ENCODE measurements around the gene ZBTB32.
A peak's percentile ranks its signal among the peaks of the same experiment; 100 is the strongest.

Gene ZBTB32

GRCh38 chr19:35751839-35752745 lies 47.7 kb downstream of the ZBTB32 start:
- H3K9me3 Mint-ChIP-seq: no peaks in the 10 kb centered on the region
- CTCF ChIA-PET: interaction anchor here (1.0 to 1.3 kb wide), 2 partner anchors 14 to 180 kb away, joined by 3 read pairs; no protein-coding TSS in a partner anchor
- H3K36me3 Mint-ChIP-seq: peaks cover 16% of the 10 kb centered on the region
- no peak for DNase-seq
- H3K27me3 Mint-ChIP-seq: peaks cover 6% of the 10 kb centered on the region
- H3K4me1 Mint-ChIP-seq: peaks cover 42% of the 10 kb centered on the region
- no peak overlapping the region for H3K4me3 Mint-ChIP-seq
- H3K27ac Mint-ChIP-seq: no peak overlapping the region

GRCh38 chr19:35752746-35753350 lies 48.5 kb downstream of the ZBTB32 start:
- no peak overlapping the region for H3K4me3 Mint-ChIP-seq
- H3K27me3 Mint-ChIP-seq: peaks cover 11% of the 10 kb centered on the region
- CTCF ChIA-PET: interaction anchor here (1.3 kb wide), 1 partner anchor 13 kb away, joined by 3 read pairs; no protein-coding TSS in a partner anchor
- peaks cover 41% of the 10 kb centered on the region for H3K4me1 Mint-ChIP-seq
- DNase-seq: no peak
- no peak overlapping the region for H3K27ac Mint-ChIP-seq
- H3K36me3 Mint-ChIP-seq: peaks cover 15% of the 10 kb centered on the region
- H3K9me3 Mint-ChIP-seq: no peaks in the 10 kb centered on the region

- Mint-ChIP-seq H3K27me3 (peaks cover 13% of the 10 kb centered on the region), H3K9me3 (no peaks in the 10 kb centered on the region), H3K27ac (no peak overlapping the region), H3K4me3 (no peak overlapping the region), H3K4me1 (peaks cover 39% of the 10 kb centered on the region), H3K36me3 (peaks cover 17% of the 10 kb centered on the region)
- CTCF ChIA-PET: no interaction called here
- DNase-seq: no peak
These were observed 49.4 kb downstream of the ZBTB32 start for GRCh38 chr19:35753634-35754369.

- Mint-ChIP-seq H3K36me3 (peaks cover 18% of the 10 kb centered on the region), H3K27me3 (peaks cover 13% of the 10 kb centered on the region), H3K9me3 (no peaks in the 10 kb centered on the region), H3K4me1 (peaks cover 42% of the 10 kb centered on the region), H3K27ac (no peak overlapping the region), H3K4me3 (peak overlapping the region; percentile 32)
- no peak for DNase-seq
- CTCF ChIA-PET: no interaction called here
These were observed 50.2 kb downstream of the ZBTB32 start for GRCh38 chr19:35754370-35755130.

- H3K27ac Mint-ChIP-seq: no peak overlapping the region
- no peaks in the 10 kb centered on the region for H3K9me3 Mint-ChIP-seq
- peaks cover 42% of the 10 kb centered on the region for H3K4me1 Mint-ChIP-seq
- no peak for DNase-seq
- peaks cover 22% of the 10 kb centered on the region for H3K36me3 Mint-ChIP-seq
- CTCF ChIA-PET: no interaction called here
- H3K4me3 Mint-ChIP-seq: peak overlapping the region; percentile 32
- H3K27me3 Mint-ChIP-seq: peaks cover 13% of the 10 kb centered on the region
These were observed 50.8 kb downstream of the ZBTB32 start for GRCh38 chr19:35755131-35755549.

- peak; percentile 62 for DNase-seq
- CTCF ChIA-PET: no interaction called here
- peaks cover 44% of the 10 kb centered on the region for H3K4me1 Mint-ChIP-seq
- H3K27ac Mint-ChIP-seq: peak overlapping the region; percentile 77
- H3K27me3 Mint-ChIP-seq: peaks cover 13% of the 10 kb centered on the region
- peak overlapping the region; percentile 44 for H3K4me3 Mint-ChIP-seq
- no peaks in the 10 kb centered on the region for H3K9me3 Mint-ChIP-seq
- peaks cover 25% of the 10 kb centered on the region for H3K36me3 Mint-ChIP-seq
These were observed 51.4 kb downstream of the ZBTB32 start for GRCh38 chr19:35755550-35756376.

- CTCF ChIA-PET: no interaction called here
- Mint-ChIP-seq H3K4me1 (peaks cover 44% of the 10 kb centered on the region), H3K36me3 (peaks cover 27% of the 10 kb centered on the region), H3K4me3 (peak within 1 kb of the TSS; percentile 93), H3K27ac (peak within 1 kb of the TSS; percentile 95), H3K9me3 (no peaks in the 10 kb centered on the region), H3K27me3 (peaks cover 13% of the 10 kb centered on the region)
- no peak for DNase-seq
These were observed 52.2 kb downstream of the ZBTB32 start, which contains the start of gene HSPB6 for GRCh38 chr19:35756377-35757230. Gene HSPB6, minus strand, starts transcription at chr19:35757029. Its CDS starts 21 bp downstream, at chr19:35757008.

GRCh38 chr19:35757231-35757748 lies 52.9 kb downstream of the ZBTB32 start:
- H3K36me3 Mint-ChIP-seq: peaks cover 33% of the 10 kb centered on the region
- peaks cover 46% of the 10 kb centered on the region for H3K4me1 Mint-ChIP-seq
- no peaks in the 10 kb centered on the region for H3K9me3 Mint-ChIP-seq
- CTCF ChIA-PET: no interaction called here
- H3K27me3 Mint-ChIP-seq: peaks cover 13% of the 10 kb centered on the region
- peak overlapping the region; percentile 93 for H3K4me3 Mint-ChIP-seq
- DNase-seq: peak; percentile 46
- peak overlapping the region; percentile 95 for H3K27ac Mint-ChIP-seq

GRCh38 chr19:35757749-35758608 lies 53.6 kb downstream of the ZBTB32 start, which contains the start of gene PROSER3:
Gene PROSER3, plus strand, starts transcription at chr19:35758176. Its CDS starts 40 bp downstream, at chr19:35758216.
- peaks cover 13% of the 10 kb centered on the region for H3K27me3 Mint-ChIP-seq
- peaks cover 33% of the 10 kb centered on the region for H3K36me3 Mint-ChIP-seq
- no peaks in the 10 kb centered on the region for H3K9me3 Mint-ChIP-seq
- peak; percentile 99 for DNase-seq
- H3K4me1 Mint-ChIP-seq: peaks cover 46% of the 10 kb centered on the region
- CTCF ChIA-PET: no interaction called here
- H3K4me3 Mint-ChIP-seq: peak within 1 kb of the TSS; percentile 93
- peak within 1 kb of the TSS; percentile 95 for H3K27ac Mint-ChIP-seq

- Mint-ChIP-seq H3K4me1 (peaks cover 46% of the 10 kb centered on the region), H3K9me3 (no peaks in the 10 kb centered on the region), H3K4me3 (peak overlapping the region; percentile 93), H3K36me3 (peaks cover 26% of the 10 kb centered on the region), H3K27ac (peak overlapping the region; percentile 66), H3K27me3 (peaks cover 13% of the 10 kb centered on the region)
- no peak for DNase-seq
- CTCF ChIA-PET: no interaction called here
These were observed 55.3 kb downstream of the ZBTB32 start for GRCh38 chr19:35759697-35760096.

GRCh38 chr19:35760711-35761349 lies 56.5 kb downstream of the ZBTB32 start:
- no peak for DNase-seq
- H3K36me3 Mint-ChIP-seq: peaks cover 26% of the 10 kb centered on the region
- no peak overlapping the region for H3K27ac Mint-ChIP-seq
- peaks cover 42% of the 10 kb centered on the region for H3K4me1 Mint-ChIP-seq
- no peak overlapping the region for H3K4me3 Mint-ChIP-seq
- H3K9me3 Mint-ChIP-seq: no peaks in the 10 kb centered on the region
- CTCF ChIA-PET: no interaction called here
- H3K27me3 Mint-ChIP-seq: peaks cover 13% of the 10 kb centered on the region

Measured in activated naive CD4-positive, alpha-beta T cell treated with anti-CD3 and anti-CD28 coated beads, Interleukin-2, amount 10 ng/mL, durations not matched to agents 7 days and 5 days (primary cell).